ENCODE results near the gene TESPA1.

Gene TESPA1

DNA sequence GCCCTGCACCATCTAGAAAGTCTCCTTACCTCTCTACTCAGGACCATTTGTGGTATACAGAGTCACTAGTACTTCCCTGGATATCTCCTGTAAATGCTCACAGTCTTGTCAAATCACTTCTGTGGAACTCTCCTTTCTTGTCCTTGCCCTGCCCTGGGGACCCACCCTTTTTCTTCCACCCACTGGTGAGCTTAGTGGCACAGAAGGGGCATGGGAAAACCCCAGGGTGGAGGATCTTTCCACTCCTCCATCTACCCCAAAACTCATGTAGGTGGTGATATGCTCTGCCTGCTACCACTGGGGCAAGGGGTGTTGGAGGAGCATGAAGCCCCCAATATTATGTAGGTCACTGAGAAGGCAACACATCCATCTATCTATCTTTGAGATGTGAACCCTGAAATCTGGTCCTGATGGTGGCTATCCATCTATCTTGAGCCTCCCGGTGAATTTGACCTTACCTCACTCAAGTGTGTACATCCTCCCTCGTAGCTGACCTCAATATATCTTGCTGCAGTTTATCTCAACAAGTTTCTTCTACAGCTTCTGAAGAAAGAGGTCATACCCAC, 943 bp downstream of the TESPA1 start:
- no peak for DNase-seq (ENCODE audit: low read depth)

DNA sequence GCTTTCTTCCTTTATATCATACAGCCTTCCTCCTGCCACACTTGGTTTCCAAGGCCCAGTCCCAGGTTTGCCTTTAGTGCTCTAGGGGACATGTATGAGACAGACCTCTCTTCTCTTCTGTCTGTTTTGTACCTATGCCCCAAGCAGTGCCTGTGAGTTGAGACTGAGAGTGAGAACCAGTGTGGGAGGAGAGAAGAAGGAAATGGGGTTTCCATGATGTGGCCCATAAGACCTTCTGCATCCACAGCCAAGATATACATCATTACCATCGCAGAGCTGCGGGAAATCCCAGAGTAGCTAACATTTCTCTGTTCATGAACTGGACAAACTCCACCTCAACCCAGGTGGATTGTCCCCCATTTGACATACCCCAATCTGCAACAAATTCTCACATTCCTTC, 2.8 kb downstream of the TESPA1 start:
- no peak for DNase-seq (ENCODE audit: low read depth)

DNA sequence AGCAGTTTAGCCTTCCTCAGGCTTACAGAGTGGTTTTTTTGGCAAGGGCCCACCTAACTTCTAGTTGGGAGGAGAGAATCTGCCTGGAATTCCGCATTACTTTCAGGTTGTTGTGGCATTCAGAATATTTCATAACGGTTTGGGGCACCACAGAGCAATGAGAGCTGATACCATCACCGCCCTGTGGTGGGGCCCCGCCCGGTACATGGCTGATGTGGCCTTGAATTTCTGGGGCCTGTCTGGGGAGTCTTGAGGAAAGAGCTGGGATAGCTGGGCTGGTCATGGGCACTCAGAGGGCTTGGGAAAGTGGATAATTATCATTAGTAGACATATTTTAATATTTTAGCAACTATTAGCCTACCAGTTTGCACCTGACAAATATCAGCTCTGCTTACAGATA, 4.2 kb downstream of the TESPA1 start:
- DNase-seq (ENCODE audit: low read depth): no peak

DNA sequence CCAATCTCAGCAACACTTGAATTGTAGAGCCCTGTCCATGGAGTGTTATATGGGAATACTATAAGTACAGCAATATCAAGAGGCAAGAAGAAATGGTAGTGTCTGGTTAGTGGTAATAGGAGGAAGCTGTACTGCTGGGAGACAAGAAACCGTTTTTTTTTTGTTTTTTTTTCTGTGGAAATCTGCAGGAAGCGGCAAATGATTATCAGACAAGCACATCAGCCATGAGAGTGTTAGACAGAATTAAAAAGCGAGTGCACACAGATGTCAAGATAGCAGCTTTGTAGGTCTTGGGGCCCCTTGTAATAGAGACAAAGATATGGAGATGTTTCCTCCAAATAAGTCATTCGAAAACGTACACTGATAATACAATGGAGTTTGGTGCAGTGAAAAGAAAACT, 6.7 kb downstream of the TESPA1 start:
- DNase-seq (ENCODE audit: low read depth): no peak

DNA sequence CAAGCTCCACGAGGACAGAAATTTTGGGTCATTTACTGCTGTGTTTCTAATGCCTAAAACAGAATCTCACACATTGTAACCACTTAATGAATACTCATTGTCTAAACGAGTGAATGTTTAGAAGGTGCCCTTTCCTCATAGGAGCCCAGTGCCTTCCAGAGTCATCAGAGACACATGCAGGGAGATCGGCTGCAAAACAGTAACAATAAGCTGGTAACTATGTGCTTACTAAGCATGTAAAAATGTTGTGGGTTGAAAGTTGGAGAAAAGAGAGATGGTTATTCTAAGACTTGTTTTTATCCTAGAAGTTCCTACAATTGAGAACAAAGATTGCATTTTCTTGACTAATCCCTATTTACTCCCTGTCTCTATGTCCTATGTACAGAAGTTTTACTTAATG, 7.4 kb downstream of the TESPA1 start:
- DNase-seq (ENCODE audit: low read depth): peak; percentile 7

DNA sequence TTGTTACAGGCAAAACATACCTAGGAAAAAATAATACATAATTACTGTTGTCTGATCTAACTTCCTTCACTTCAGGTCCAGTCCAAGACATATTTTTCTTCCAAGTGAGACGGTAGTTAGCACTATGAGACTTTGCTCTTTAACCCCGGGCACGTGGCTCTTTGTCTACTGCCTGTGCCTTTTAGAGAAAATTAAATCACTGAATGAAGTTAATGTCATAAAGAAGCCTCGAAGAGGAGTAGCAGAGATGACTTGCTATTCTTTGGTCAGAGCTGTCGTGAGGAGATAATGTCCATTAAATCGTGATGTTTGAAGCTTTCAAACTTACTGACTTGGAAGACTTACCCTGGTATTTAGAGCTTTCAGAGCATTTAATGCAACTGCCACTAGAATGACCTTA, 8.7 kb downstream of the TESPA1 start:
- DNase-seq (ENCODE audit: low read depth): no peak

DNA sequence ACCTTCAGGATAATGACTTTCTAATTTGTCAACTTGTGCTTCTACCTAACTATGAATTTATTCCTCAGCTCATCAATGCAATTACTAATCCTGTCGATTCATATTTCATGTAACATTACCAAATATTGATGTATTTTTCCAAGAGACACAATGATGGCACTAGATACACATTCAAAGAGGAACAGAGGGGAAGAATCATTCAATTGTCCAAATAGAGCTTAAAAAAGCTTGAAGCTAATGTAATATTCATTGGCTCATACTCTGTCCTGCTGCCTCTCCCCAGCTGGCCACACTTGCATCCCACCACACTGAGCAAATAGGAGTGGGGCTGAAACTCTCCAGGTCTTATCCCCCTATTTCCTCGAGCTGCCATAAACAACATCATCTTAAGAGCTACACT, 9.3 kb downstream of the TESPA1 start:
- no peak for DNase-seq (ENCODE audit: low read depth)

DNA sequence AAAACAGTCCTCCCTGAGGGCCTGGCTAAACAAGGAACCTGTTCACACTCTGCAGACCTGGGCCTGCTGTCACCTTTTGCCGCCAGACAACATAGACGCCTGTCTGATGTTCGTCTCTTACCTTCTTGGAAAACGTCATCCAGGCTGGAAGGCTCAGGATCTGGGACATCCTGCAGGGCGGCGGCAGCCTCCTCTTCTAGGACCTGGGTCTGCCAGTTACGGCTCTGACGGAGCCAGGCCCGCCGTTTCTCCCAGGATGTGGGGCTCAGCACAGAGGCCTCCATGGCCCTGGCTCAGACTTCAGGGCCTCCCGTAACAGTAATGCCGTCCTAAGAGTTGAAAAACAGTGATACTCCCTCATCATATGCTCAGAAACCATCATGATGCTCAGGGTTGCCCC, 10.3 kb downstream of the TESPA1 start:
- DNase-seq (ENCODE audit: low read depth): no peak

DNA sequence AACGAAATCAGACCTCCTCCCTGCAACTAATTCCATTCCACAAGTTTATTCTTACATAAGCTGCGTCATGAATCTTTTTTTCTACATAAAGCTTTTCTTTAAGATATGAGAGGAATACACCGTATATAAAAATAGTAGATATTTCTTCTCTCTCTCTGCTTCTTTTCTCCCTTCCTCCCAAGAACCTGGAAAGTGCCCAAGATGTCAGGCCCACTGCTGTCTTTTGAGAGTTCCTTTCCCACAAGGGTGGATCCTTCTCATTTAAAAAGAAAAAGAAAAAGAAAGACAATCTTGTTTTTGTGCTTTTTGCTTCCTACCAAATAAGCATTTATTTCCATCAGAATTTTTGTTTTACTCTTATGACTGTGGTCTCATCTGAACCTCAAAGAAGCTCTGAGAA, 11.0 kb downstream of the TESPA1 start:
- DNase-seq (ENCODE audit: low read depth): no peak

DNA sequence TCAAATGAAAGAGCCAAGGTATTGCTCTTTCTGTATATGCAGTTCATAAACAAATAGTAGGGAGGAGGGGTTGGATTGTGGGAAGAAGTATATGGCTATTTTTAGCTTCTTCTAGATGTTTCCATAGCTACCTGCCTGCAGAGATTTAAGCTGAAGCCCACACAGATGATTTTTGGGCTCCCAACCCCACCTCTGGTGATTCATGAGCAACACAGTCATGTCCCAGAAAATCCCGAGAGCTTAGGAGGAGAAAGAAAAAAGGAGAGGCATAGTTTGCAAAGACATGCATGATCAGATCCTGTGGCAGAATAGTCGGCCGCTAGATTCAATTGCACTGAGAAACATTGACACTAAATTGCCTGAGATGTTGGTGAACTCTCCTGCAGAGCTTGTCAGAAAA, 13.8 kb downstream of the TESPA1 start:
- no peak for DNase-seq (ENCODE audit: low read depth)

DNA sequence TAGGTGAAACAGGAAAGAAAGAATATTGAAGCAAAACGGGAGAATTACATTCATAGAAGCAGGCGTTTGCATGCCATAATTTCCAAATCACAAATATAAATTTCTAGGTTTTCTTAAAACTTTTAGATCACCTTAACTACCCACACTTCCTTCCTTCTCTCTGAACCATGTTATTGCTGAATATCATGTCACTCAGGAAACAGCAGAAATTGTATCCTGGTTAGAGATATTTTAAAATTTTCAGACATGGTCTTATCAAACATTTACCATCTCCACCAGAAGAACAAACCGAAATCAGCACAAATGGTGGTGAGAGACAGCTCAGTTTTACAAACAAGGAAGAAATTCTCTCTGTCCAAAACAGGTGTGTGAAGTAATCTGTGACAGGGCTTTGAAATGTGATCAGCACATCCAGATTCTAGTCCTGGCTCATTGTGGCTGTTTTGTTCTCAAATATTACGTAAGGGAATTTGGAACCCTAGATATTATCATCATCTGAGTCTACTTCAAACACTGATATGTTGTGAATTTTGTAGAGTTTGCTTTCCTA, 16.3 kb downstream of the TESPA1 start:
- DNase-seq (ENCODE audit: low read depth): no peak

DNA sequence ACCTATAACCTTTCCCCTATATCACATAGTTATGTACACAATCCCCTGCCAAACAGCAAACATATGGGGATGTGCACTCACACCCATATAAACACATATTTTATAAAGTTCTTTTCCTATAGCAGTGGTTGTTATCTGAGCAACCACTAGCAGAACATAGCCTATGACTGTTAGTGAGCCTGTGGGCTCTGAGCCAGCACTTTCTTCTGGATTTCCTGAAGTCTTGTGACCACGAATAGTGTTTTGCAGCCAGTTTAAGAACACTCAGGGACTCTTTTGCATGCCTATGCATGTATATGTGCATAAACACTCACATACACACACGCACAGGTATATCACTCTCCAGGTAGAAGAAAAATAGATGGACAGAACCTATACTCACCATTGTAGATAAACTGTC, 17.1 kb downstream of the TESPA1 start:
- no peak for DNase-seq (ENCODE audit: low read depth)

DNA sequence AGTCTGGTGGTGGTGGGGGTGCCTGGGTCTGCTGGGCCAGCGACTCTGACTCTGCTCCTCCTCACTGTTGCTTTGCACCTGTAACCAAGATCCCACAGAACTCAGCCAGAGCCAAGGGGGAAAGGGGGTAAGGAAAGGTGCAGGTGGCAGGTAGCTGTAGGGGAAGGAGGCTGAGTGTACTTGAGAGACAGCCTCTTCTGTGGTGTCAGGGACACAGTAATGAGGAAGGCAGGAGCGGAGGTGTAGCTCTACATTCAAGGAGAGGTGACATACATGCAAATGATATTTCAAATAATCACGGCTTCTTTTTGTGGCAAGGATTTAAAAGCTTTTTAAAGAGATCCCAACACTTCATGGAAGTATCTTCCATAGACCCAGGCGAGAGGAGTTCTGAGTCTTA, 23.4 kb downstream of the TESPA1 start:
- DNase-seq (ENCODE audit: low read depth): no peak

DNA sequence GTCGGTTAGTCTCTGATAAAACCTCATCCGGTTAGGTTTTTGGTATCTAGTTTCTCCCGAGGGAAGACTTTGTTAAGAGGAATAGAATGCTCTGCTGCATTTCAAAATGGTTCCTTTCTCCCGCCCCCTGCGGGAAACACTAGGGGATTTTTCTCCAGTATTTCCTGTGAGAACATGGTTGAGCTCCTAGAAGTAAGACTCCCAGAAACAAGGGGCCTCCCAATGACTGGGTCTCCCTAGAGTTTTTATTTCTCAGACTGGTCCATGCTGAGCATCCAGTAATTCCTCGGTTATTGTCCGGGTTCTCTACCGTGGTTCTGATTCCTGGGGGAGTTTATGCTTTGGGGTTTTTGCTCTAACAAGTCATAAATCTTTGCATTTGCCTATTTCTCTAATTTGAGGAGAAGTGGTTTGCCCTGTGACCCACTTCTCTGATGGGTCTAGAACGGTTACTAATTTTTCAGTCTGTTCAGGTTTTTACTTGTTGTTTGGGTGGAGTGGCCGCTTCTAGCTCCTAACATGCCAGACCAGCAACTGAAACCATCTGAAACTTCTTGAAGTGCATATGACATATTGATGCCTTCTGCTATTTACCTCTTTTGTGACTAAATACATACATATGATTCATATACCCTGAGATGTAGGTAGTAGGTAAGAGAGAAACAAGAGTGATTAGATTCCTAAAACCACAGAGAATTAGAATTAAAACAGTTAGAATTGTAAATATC, 25.1 kb downstream of the TESPA1 start:
- no peak for DNase-seq (ENCODE audit: low read depth)

DNA sequence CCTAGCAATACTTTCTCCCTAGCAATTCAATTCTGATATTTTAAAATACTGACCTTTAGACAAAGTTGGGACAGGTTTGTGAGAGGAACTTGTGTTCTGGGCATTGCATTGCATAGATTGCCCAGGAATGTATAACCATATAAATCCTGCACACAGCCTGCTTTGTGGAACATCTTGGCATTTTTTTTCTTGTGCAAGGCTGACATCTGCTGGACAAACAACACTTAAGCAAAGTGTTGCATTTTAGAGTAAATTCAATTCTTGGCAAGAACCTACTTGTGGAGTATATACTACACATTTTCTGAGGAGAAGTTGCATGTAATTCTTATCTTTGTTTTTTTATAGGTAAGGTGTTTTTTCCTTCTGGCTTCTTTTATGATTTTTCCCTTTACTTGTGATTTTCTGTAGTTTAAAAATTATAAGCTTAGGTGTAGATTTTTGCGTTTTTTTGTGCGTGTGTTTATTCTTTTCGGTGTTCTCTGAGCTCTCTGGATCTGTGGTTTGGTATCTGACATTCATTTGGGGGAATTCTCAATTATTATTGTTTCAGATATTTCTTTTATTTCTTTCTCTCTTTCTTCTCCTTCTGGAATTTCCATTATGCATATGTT, 26.4 kb downstream of the TESPA1 start:
- DNase-seq (ENCODE audit: low read depth): peak; percentile 53

DNA sequence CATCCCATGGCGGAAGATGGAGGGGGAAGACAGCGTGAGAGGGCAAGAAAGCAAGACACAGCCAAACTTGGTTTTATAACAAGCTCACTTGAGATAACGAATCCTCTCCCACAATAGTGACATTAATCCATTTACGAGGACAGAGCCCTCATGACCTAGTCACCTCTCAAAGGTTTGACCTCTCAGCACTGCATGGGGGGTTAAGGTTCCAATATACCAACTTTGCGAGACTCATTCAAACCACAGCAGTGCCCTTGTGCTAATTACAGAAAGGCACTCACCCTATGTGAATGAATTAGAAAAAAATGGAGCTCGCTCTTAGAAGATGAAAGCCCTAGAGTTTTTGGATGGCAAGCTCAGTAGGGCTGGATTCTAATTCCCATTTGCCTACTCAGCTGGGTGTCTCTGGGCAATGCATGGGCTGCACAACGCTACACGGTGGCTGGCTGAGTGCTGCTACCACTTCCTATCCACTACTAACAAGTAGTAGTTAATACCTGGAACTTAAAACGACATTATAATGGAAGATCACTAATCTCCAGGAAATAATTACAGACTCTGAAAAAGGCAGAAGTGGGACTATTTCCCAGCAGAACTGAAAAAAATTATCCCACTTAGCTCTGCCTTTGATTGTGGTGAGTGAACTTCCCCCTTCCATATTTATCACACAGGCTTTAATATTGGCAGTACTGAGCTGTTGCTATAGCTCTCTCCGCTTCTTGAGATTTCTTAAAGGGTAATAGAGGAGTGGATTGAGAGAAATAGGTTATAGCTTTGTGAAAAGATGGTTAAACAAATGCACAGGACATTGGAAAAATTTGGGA, 27.5 kb downstream of the TESPA1 start:
- no peak for DNase-seq (ENCODE audit: low read depth)

DNA sequence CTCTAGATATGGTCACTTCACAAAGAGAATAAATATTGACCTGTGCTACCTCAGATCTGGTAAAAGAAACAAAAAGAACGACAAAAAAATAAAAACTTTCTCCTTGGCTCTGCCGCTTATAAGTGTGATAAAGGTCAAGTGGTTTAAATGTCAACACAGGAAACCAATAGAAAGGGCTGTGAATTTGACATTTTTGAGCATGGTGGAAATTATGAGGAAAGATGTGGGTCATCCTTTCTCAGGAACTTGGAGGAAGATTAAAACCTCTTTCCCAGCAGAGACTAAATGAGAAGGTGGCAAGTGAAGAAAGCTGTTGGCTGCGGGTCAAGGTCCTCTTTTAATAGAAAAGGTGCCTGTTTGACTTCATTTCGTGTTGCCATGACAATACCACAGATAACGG, 28.2 kb downstream of the TESPA1 start:
- DNase-seq (ENCODE audit: low read depth): no peak

DNA sequence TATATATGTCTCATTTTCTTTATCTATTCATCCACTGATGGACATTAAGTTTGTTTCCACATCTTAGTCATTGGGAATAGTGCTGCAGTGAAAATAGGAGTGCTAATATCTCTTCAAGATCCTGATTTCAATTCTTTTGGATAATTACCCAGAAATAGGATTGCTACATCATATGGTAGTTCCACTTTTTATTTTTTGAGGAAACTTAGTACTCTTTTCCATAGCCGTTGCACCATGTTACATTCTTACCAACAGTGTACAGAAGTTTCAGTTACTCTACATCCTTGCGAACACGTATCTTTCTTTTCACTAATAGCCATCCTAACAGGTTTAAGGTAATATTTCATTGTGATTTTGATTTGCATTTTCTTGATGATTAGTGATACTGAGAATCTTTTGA, 29.8 kb downstream of the TESPA1 start:
- no peak for DNase-seq (ENCODE audit: low read depth)

DNA sequence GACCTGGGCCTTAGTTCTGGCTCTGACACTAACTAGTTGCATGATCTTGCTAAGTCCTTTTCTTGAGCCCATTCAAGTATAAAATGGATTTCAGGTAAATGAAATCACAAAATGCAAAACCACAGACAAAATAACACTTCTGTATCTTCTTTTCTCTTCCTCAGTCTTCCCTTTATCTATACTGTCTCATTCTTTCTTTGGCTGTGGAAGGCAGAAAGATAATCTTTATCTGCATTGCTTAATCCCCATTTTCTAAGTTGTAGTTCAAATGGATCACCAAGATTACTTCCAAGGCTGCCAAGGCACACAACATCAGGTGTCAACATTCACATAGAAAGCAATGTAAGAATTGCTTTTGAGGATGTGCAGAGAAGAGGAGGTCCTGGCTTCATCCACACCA, 30.3 kb downstream of the TESPA1 start:
- DNase-seq (ENCODE audit: low read depth): no peak

DNA sequence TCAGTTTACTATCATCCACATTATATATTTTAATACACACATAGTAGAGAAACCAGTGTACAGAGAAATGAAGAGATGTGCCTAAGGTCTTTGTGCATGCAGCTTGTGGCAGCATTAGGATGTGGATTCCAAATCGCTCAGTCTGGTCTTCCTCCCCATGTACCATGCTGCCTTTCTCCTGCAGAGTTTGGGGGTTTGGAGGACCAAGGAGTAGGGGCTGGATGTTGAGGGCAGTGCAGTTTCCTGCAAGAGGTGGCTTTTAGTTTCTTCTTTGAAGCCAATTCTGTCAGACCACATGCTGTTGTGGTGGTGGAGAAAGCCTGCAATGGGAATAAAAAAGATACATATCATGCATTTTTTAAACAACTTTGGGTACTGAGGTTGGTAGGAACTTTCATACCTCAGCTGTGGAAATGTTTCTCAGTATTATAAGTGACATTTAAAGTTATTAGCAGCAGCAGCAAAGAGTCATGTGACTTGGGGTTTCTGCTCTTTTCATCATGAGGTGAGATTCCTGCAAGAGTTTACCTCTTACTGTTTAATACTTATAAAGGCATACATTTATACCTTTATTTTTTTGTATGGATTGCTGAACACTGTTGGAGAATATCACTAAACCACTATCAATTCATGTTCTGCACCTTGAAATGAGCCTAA, 34.4 kb downstream of the TESPA1 start:
- DNase-seq (ENCODE audit: low read depth): no peak

DNA sequence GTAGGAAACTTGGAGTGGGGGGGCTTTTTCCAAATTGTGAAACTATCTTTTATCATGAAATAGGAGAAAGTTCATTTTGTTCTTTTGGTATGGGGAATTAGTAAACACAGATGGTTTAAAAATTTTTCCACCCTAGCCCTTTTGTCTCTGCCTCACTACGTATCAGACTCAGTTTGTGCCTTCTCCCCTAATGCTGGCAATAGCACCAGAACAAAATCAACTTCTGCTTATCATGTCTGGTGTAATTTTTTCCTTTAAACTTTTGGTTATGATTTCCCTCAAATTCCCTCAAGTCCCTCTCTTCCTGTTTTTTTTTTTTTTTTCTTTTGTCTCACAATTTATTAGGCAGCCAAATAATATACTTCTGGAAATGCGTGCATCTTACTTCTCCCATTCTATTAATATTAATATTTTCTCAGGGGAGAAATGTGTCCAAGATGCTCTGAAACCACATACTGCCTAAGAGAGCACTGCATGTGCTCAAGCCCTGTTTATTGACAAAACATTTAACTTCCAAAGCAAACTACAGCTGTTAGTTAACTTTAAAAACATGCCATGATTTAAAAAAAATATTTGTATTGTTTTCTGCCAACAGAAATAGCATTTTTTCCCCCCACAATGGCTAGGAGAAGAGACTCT, 35.4 kb downstream of the TESPA1 start:
- no peak for DNase-seq (ENCODE audit: low read depth)

DNA sequence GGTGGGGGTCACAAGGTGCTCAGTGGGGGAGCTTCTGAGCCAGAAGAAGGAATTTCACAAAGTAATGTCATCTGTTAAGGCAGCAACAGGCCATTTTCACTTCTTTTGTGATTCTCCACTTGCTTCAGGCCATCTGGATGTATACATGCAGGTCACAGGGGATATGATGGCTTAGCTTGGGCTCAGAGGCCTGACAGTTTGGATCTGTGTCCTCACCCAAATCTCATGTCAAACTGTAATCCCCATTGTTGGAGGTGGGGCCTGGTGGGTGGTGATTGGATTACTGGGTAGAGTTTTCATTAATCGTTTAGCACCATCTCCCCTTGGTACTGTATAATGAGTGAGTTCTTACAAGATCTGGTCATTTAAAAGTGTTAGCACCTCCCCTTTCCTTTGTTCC, 36.4 kb downstream of the TESPA1 start:
- DNase-seq (ENCODE audit: low read depth): no peak
